HG02973 (cell line): Measurements from ENCODE around the gene DDR2.

ENCODE experiments used
- ATAC-seq: cut with Tn5 transposase; IDR thresholded peaks from one replicate; pipeline ENCODE4 v1.9.1; 2021; ENCODE audit warnings: moderate library complexity; ENCODE audit not compliant: unreplicated experiment

The DDR2 gene

DNA sequence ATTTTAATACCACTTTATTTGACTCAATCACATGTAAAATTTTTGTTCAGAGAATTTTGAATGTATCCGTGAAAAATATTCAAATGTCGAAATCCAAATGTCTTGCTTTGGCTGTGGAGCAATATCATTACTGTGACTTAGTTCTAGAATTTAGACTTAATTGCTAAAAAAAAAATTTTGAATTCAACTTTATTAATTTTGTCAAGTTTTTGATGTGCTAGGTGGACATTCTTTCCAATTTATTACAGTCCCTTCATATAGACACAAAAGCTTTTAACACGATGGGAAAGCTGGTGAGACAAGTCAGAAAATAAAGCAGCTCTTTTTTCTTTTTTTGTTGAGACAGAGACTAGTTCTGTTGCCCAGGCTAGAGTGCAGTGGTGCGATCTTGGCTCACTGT lies 62.6 kb downstream of the DDR2 start:
- no peak for ATAC-seq

GRCh38 chr1:162695687-162696086 lies 63.4 kb downstream of the DDR2 start:
- no peak for ATAC-seq

DNA sequence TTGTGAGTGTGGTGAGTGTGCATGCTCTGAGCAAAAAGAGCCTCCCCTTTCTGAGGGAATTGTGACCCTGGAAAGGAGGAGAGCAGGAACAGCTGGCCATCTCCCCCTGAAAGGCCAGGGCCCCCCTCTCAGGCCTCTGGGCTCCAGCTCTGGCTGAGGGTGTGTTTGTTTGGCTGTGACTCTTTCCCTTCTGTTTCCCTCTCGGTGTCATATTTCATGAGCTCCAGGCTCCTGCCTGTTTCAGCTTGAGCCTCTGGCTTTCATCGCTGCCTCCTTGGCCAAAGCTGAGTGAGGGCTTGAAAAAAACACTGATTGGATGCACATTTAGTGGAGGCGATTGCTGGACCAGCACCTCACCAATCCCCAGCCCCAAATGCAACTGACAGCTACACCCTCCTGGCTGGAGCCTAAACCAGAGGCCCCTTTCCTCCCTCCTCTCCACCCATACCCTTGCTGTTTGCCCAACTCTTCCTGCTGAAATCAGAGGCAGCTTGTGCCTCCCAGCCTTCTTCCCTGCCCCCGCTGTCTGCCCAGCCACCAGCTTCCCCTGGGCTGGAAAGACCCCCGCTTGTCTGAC lies 64.1 kb downstream of the DDR2 start:
- ATAC-seq, result no peak

- ATAC-seq, result no peak
Observed at GRCh38 chr1:162697140-162697895, 65.1 kb downstream of the DDR2 start.

- ATAC-seq, result no peak
Observed at GRCh38 chr1:162699366-162699765, 67.1 kb downstream of the DDR2 start.

- no peak for ATAC-seq
Observed at GRCh38 chr1:162700131-162700530, 67.9 kb downstream of the DDR2 start.

- no peak for ATAC-seq
Observed at GRCh38 chr1:162701286-162701685, 69.0 kb downstream of the DDR2 start.

- no peak for ATAC-seq
Observed at GRCh38 chr1:162702628-162703027, 70.4 kb downstream of the DDR2 start.

- ATAC-seq, result no peak
Observed at GRCh38 chr1:162703708-162704107, 71.4 kb downstream of the DDR2 start.

- no peak for ATAC-seq
Observed at GRCh38 chr1:162704673-162705424, 72.6 kb downstream of the DDR2 start.

- ATAC-seq, result no peak
Observed at GRCh38 chr1:162706003-162706402, 73.7 kb downstream of the DDR2 start.

- ATAC-seq, result no peak
Observed at GRCh38 chr1:162706606-162707005, 74.3 kb downstream of the DDR2 start.

DNA sequence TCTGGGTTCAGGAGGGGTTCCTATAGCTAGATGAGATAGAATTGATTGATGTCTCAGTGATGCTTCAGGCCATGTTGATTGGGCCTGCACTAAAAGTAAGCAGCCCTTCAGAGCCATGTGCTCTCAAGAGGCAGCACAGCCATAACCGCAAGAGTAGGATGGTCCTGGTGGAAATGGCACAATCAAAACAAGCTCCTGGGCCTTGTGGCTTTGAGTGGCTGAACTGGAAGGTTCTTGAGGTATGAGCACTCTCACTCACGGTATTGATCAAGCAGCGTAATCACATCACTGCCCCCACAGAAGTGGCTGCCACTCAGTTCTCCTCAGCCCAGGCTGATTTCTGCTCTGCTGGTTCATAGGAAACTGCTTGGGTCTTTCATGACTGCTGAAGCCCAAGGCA lies 76.0 kb downstream of the DDR2 start:
- ATAC-seq, result no peak

DNA sequence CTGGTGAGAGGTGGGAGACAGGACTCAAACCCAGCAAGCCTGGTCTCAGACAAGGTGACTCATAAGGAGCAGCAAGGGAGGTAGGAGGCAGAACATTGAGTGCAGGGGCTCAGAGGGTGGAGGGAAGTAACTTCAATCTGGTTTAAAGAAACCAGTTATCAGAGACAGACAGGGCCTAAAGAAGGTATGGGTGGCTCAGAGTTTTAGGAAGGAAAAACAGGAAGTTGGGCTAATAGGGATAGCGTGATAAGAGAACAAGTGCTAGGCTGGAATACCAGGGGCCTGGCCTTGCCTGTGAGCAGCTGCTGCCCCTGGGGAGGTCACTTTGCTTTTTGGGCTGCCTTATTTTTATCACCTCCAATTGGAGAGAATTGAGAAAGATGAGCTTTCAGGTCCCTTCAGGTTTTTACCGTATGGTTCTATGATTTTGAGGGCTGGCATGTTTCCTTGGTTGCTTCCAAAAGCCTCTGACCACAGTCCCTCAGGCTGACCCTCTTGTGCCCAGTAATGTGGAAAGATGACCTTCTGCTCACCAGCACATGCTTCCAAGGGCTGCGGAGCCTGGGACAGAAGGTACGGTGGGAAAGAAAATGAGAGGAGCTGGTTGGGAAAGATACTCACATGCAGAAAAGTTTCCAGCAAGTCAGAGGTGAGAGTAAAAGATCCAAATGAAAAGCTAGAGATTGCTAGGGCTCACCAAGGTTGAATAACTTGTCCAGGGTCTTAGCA lies 77.0 kb downstream of the DDR2 start:
- no peak for ATAC-seq

- no peak for ATAC-seq
Observed at GRCh38 chr1:162709870-162710269, 77.6 kb downstream of the DDR2 start.

DNA sequence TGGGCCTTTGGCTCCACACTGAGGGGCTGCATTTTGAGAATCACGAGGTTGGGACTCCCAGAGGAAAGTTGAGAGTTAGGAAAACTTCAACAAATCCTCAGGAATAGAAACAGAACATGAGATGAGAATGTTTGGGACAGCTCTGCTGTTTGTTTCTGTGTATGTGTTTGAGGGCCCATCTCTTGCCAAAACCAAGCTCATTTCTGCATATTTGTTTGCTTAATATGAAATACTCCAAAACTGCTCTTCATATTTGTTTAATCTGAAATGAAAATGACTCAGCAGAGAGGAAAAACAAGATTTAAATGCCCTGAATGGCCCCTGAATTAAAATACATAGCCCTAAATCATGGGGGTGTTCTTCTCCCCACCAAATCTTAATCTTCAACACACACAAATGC lies 78.1 kb downstream of the DDR2 start:
- no peak for ATAC-seq

DNA sequence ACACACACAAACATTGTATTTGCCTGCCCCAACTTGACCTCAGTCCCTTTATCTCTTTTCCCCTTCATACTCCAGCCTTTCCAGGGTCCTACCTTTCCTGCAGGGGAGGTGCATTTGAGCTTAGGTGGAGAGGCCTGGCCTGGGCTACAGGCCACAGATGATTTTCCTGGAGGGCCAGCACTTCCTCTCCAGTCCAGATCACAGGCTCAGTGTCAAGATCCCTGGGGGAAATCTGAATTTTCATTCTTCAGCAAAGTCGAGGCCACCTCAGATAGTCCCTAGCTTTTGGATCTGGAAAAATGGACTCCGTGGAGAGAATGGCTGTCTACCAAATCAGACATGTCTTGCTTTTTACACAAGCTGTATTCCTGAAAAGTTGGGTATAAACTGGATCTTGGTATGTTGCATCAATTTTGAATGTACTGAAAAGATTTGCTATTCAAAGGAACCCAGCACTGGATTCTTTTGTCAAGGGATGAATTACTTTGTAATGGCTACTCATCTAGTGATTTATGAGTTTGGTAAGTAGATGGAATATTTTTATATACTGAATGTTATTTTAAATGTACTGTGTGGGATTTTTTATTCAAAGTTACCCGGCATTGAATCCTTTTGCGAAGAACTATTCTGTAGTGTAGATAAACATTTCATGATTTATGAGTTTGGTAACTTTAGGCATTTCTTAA lies 78.7 kb downstream of the DDR2 start:
- no peak for ATAC-seq

- ATAC-seq, result no peak
Observed at GRCh38 chr1:162712317-162713029, 80.2 kb downstream of the DDR2 start.

DNA sequence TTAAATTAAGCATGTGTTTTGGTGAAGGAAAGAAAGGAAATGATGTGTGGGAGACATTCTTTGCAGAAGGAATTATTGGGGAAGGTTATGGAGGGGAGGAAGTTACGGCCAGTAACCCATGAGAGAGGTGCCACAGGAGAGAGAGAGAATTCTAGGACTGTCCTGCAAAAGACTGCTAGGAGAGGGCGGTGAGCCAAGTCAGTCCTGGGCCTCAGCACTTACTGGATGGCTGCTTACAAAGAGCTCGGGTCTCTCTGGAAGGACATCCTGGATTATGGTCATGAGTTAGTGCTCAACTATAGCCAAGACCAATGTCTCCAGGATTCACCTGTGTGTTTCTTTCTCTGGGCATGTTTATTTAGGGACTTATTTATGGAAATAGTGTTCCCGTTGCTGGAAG lies 83.9 kb downstream of the DDR2 start:
- no peak for ATAC-seq

DNA sequence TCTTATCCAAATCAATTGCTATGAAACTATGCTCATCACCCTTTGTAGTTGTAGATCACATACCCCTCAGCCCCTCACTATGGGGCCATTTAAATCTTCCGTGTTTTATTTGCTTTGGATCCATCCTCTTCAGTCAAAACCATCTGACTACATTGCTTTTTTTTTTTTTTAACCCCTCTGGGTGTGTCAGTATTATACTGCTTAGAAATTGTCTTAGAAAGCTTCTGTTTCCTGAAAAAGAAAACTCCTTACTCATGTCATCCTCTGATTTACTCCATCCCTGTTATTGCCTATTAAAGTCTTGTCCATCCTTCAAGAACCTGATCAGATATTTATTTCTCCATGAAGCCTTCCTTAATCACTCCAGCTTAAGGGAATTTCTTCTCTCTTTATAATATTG lies 84.3 kb downstream of the DDR2 start:
- no peak for ATAC-seq
